Measurements from ENCODE around the gene ZNF527.
"Not testable (repeated sequence)": the region's sequence is repeated elsewhere in the genome, so short reads cannot be mapped to it uniquely, and the experiment has no call there.

DNA sequence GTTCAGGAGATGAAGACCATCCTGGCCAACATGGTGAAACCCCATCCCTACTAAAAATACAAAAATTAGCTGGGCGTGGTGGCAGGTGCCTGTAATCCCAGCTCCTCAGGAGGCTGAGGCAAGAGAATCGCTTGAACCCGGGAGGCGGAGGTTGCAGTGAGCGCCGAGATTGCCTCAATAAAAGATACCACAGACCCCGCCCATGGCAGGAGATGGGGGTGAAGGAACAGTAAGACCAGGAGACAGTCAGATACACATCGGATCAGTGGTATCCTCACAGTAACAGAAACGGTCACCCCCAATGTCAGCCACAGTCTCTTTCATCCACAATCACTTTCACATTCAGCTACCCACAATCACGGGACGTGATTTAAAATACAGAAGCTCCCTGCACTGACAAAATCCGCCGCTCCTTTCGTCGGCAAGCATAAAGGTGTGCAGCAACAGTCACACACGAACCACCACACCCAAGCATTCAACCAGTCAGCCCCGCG lies 466 bp upstream of the ZNF527 start:
- TF ChIP-seq, protein P1, sequence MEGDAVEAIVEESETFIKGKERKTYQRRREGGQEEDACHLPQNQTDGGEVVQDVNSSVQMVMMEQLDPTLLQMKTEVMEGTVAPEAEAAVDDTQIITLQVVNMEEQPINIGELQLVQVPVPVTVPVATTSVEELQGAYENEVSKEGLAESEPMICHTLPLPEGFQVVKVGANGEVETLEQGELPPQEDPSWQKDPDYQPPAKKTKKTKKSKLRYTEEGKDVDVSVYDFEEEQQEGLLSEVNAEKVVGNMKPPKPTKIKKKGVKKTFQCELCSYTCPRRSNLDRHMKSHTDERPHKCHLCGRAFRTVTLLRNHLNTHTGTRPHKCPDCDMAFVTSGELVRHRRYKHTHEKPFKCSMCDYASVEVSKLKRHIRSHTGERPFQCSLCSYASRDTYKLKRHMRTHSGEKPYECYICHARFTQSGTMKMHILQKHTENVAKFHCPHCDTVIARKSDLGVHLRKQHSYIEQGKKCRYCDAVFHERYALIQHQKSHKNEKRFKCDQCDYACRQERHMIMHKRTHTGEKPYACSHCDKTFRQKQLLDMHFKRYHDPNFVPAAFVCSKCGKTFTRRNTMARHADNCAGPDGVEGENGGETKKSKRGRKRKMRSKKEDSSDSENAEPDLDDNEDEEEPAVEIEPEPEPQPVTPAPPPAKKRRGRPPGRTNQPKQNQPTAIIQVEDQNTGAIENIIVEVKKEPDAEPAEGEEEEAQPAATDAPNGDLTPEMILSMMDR (IDR thresholded peaks at IDR 0.05; ENCODE audit: borderline replicate concordance, extremely low read depth, low read length, poor library complexity, severe bottlenecking), result not testable (repeated sequence)
- not testable (repeated sequence) for TF ChIP-seq EZH2 (IDR thresholded peaks at IDR 0.05; ENCODE audit: borderline replicate concordance, low read depth, low read length, severe bottlenecking)

Data from DND-41 (cell line).